Endothelial cell of hepatic sinusoid (primary cell): ENCODE data around the gene ADD3.
"Not testable (repeated sequence)": the region's sequence is repeated elsewhere in the genome, so short reads cannot be mapped to it uniquely, and the experiment has no call there.

Experiments
- in situ Hi-C: cut with HindIII; loops from 2 replicates; pipeline ENCODE4 v1.10.0; 2017; ENCODE audit warnings: low sequenced_read_pairs

Gene ADD3

GRCh38 chr10:110094786-110095185 lies 87.0 kb downstream of the ADD3 start:
- in situ Hi-C loops = no loop called here

GRCh38 chr10:110101464-110102144 lies 93.8 kb downstream of the ADD3 start:
- in situ Hi-C loops = no loop called here

GRCh38 chr10:110103921-110104461 lies 96.2 kb downstream of the ADD3 start:
- in situ Hi-C loops = no loop called here

- in situ Hi-C loops = no loop called here
These were observed 98.1 kb downstream of the ADD3 start for GRCh38 chr10:110105873-110106272.

GRCh38 chr10:110107430-110107829 lies 99.6 kb downstream of the ADD3 start:
- in situ Hi-C loops = no loop called here

GRCh38 chr10:110107887-110108286 lies 100.1 kb downstream of the ADD3 start:
- in situ Hi-C loops = no loop called here

- in situ Hi-C loops = no loop called here
These were observed 101.7 kb downstream of the ADD3 start for GRCh38 chr10:110109511-110109910.

GRCh38 chr10:110110338-110110737 lies 102.6 kb downstream of the ADD3 start:
- in situ Hi-C loops = no loop called here

- in situ Hi-C loops = no loop called here
These were observed 106.0 kb downstream of the ADD3 start for GRCh38 chr10:110113670-110114337.

GRCh38 chr10:110114668-110115067 lies 106.9 kb downstream of the ADD3 start:
- in situ Hi-C loops = not testable (repeated sequence)

GRCh38 chr10:110115784-110116520 lies 108.2 kb downstream of the ADD3 start:
- in situ Hi-C loops = no loop called here

GRCh38 chr10:110118891-110119621 lies 111.3 kb downstream of the ADD3 start:
- in situ Hi-C loops = no loop called here

- in situ Hi-C loops = no loop called here
These were observed 115.8 kb downstream of the ADD3 start for GRCh38 chr10:110123594-110123993.

- in situ Hi-C loops = no loop called here
These were observed 121.7 kb downstream of the ADD3 start for GRCh38 chr10:110129490-110129889.

- in situ Hi-C loops = no loop called here
These were observed 127.1 kb downstream of the ADD3 start for GRCh38 chr10:110134917-110135316.

- in situ Hi-C loops = not testable (repeated sequence)
These were observed 128.1 kb downstream of the ADD3 start for GRCh38 chr10:110135836-110136235.

GRCh38 chr10:110137142-110137545 lies 129.4 kb downstream of the ADD3 start:
- in situ Hi-C loops = no loop called here

GRCh38 chr10:110138197-110138812 lies 130.5 kb downstream of the ADD3 start:
- in situ Hi-C loops = no loop called here

- in situ Hi-C loops = no loop called here
These were observed 133.4 kb downstream of the ADD3 start for GRCh38 chr10:110141185-110141584.

GRCh38 chr10:110141871-110142635 lies 134.3 kb downstream of the ADD3 start:
- in situ Hi-C loops = no loop called here
